H1 (cell line): Measurements from ENCODE around the gene SIRT5. TPM values are rescaled to one million over a fixed set of nuclear protein-coding genes. Genes with fewer than 3 reads are reported as not detected.
A peak's percentile ranks its signal among the peaks of the same experiment; 100 is the strongest.

Experiments
- CTCF ChIA-PET: fragments of 300-600 bp; sonication (Branson Sonifier 250); formaldehyde crosslinking; loops from one replicate; lab custom pipeline; 2021; ENCODE audit not compliant: partially characterized antibody; lab: Charles Lee
- POLR2A ChIA-PET: fragments of 300-600 bp; sonication (Branson Sonifier 250); formaldehyde crosslinking; loops from one replicate; lab custom pipeline; 2021; ENCODE audit warnings: inconsistent platforms; ENCODE audit not compliant: partially characterized antibody; lab: Charles Lee
- DNase-seq, 2 experiments: peaks; one replicate each; pipeline versions ENCODE4 v3.0.0 to v3.0.0-alpha.2; 2010 to 2022; ENCODE audit warnings: low spot score in 2 of 2, low read depth in 1 of 2, mixed read lengths in 1 of 2
- FAIRE-seq: peaks from 2 replicates; lab custom pipeline; 2011; peaks lifted over from hg19 to GRCh38; lab: Jason Lieb, UNC
- H2AFZ ChIP-seq: 2 replicates; pipeline ENCODE4 v1.8.1; 2012; ENCODE audit warnings: low read length, inconsistent platforms
- H2AK5ac ChIP-seq: 2 replicates; pipeline ENCODE4 v1.6.1; 2013; ENCODE audit warnings: low read depth, low read length
- H2BK120ac ChIP-seq: replicated peaks from 2 replicates; pipeline ENCODE3; 2013; ENCODE audit warnings: low read depth, low read length, inconsistent platforms
- H2BK12ac ChIP-seq: 2 replicates; pipeline ENCODE4 v1.6.1; 2013; ENCODE audit warnings: low read depth, low read length
- H2BK15ac ChIP-seq: 2 replicates; pipeline ENCODE4 v1.6.1; 2013; ENCODE audit warnings: low read length
- H2BK20ac ChIP-seq: 2 replicates; pipeline ENCODE4 v1.6.1; 2013; ENCODE audit warnings: low read length
- H2BK5ac ChIP-seq: 2 replicates; pipeline ENCODE4 v1.6.1; 2013; ENCODE audit warnings: low read depth, low read length
- H3K14ac ChIP-seq: 2 replicates; pipeline ENCODE4 v1.6.1; 2013; ENCODE audit warnings: inconsistent platforms; ENCODE audit not compliant: insufficient read length
- H3K18ac ChIP-seq: 2 replicates; pipeline ENCODE4 v1.6.1; 2013; ENCODE audit warnings: low read length; ENCODE audit errors: extremely low read depth
- H3K23ac ChIP-seq: 2 replicates; pipeline ENCODE4 v1.6.1; 2013; ENCODE audit warnings: inconsistent platforms; ENCODE audit not compliant: insufficient read length
- H3K23me2 ChIP-seq: 2 replicates; pipeline ENCODE4 v1.6.1; 2013; ENCODE audit warnings: low read depth, low read length
- H3K27ac ChIP-seq: 2 replicates; pipeline ENCODE4 v1.6.1; 2011; ENCODE audit warnings: low read depth, low read length, inconsistent platforms
- H3K27me3 ChIP-seq, 4 experiments: replicated peaks in 1 of 4; 1 replicate in 1 of 4; 2 replicates in 3 of 4; pipeline versions ENCODE4 v1.6.1 to v1.8.1; 2011 to 2013; ENCODE audit warnings: low read length in 3 of 4, mild to moderate bottlenecking in 3 of 4, inconsistent platforms in 2 of 4, mixed read lengths in 2 of 4, moderate library complexity in 1 of 4; ENCODE audit not compliant: control insufficient read depth in 3 of 4, insufficient read depth in 3 of 4; ENCODE audit errors: extremely low read depth in 1 of 4
- H3K36me3 ChIP-seq, 4 experiments: 2 replicates each; pipeline versions ENCODE4 v1.6.1 to v1.8.1; 2011 to 2013; ENCODE audit warnings: mild to moderate bottlenecking in 4 of 4, low read length in 3 of 4, moderate library complexity in 2 of 4, control low read depth in 1 of 4, inconsistent platforms in 1 of 4; ENCODE audit not compliant: insufficient read depth in 4 of 4, control insufficient read depth in 2 of 4
- H3K4ac ChIP-seq: replicated peaks from 2 replicates; pipeline ENCODE3; 2013; ENCODE audit warnings: low read length, low read depth, mixed read lengths, inconsistent platforms; ENCODE audit not compliant: insufficient read length
- H3K4me1 ChIP-seq, 4 experiments: replicated peaks in 1 of 4; 1 replicate in 1 of 4; 2 replicates in 3 of 4; pipeline versions ENCODE4 v1.6.1 to v1.8.1; 2011 to 2013; ENCODE audit warnings: low read length in 3 of 4, inconsistent platforms in 2 of 4, mixed read lengths in 1 of 4; ENCODE audit not compliant: insufficient read depth in 4 of 4, control insufficient read depth in 3 of 4
- H3K4me2 ChIP-seq, 2 experiments: 2 replicates each; pipeline versions ENCODE4 v1.6.1 to v1.8.1; 2011 to 2013; ENCODE audit warnings: low read depth in 2 of 2, low read length in 2 of 2, control low read depth in 1 of 2, inconsistent platforms in 1 of 2, mild to moderate bottlenecking in 1 of 2; ENCODE audit not compliant: insufficient read depth in 1 of 2
- H3K4me3 ChIP-seq, 4 experiments: fragments of 200-600, 300-600 bp in 1 of 4; sonication (generic), shearing (Covaris generic), sonication (Bioruptor Twin) in 1 of 4; 2 replicates each; pipeline versions ENCODE4 v1.5.1 to v1.8.1; 2011 to 2016; ENCODE audit warnings: low read length in 4 of 4, low read depth in 3 of 4, control low read depth in 2 of 4, inconsistent platforms in 2 of 4, mild to moderate bottlenecking in 2 of 4, mixed read lengths in 1 of 4, moderate library complexity in 1 of 4; ENCODE audit not compliant: insufficient read depth in 2 of 4; ENCODE audit errors: extremely low read depth in 1 of 4
- H3K56ac ChIP-seq: replicated peaks from 2 replicates; pipeline ENCODE3; 2013; ENCODE audit warnings: low read depth, mild to moderate bottlenecking, mixed read lengths, low read length, inconsistent platforms; ENCODE audit not compliant: insufficient read length
- H3K79me1 ChIP-seq: 2 replicates; pipeline ENCODE4 v1.6.1; 2013; ENCODE audit warnings: low read depth, low read length, control low read depth
- H3K79me2 ChIP-seq, 2 experiments: 2 replicates each; pipeline versions ENCODE4 v1.6.1 to v1.8.1; 2012 to 2013; ENCODE audit warnings: low read length in 2 of 2, mild to moderate bottlenecking in 2 of 2, inconsistent platforms in 1 of 2; ENCODE audit not compliant: insufficient read depth in 2 of 2, control insufficient read depth in 1 of 2
- H3K9ac ChIP-seq, 4 experiments: replicated peaks in 1 of 4; 1 replicate in 1 of 4; 2 replicates in 3 of 4; pipeline versions ENCODE4 v1.6.1 to v1.8.1; 2011 to 2013; ENCODE audit warnings: low read depth in 3 of 4, low read length in 3 of 4, control low read depth in 2 of 4, mild to moderate bottlenecking in 2 of 4, moderate library complexity in 2 of 4, inconsistent platforms in 1 of 4; ENCODE audit errors: extremely low read depth in 1 of 4
- H3K9me3 ChIP-seq, 2 experiments: 2 replicates each; pipeline versions ENCODE4 v1.6.1 to v1.8.1; 2012 to 2013; ENCODE audit warnings: mild to moderate bottlenecking in 2 of 2, moderate library complexity in 2 of 2, control low read depth in 1 of 2, inconsistent platforms in 1 of 2, low read depth in 1 of 2, low read length in 1 of 2, mixed read lengths in 1 of 2; ENCODE audit not compliant: insufficient read depth in 2 of 2
- H4K20me1 ChIP-seq, 2 experiments: replicated peaks in 1 of 2; 2 replicates each; pipeline versions ENCODE3 to v1.8.1; 2011 to 2013; ENCODE audit warnings: inconsistent platforms in 2 of 2, low read length in 2 of 2, mild to moderate bottlenecking in 1 of 2; ENCODE audit not compliant: insufficient read depth in 2 of 2, control insufficient read depth in 1 of 2
- H4K5ac ChIP-seq: 2 replicates; pipeline ENCODE4 v1.6.1; 2013; ENCODE audit warnings: low read length, low read depth, mixed read lengths, inconsistent platforms; ENCODE audit not compliant: insufficient read length
- H4K8ac ChIP-seq: 2 replicates; pipeline ENCODE4 v1.8.0; 2013; ENCODE audit warnings: mild to moderate bottlenecking, moderate library complexity, low read length, inconsistent platforms; ENCODE audit not compliant: insufficient read depth; ENCODE audit errors: extremely low read depth
- H4K91ac ChIP-seq: replicated peaks from 2 replicates; pipeline ENCODE3; 2013; ENCODE audit warnings: low read length, mixed read lengths, inconsistent platforms; ENCODE audit not compliant: insufficient read length
- ASH2L ChIP-seq: fragments of 200-600, 300-600 bp; sonication (generic); IDR thresholded peaks from one replicate; pipeline ENCODE4 v1.7.1; 2017; ENCODE audit warnings: low read length
- ATF3 ChIP-seq: IDR thresholded peaks from 2 replicates; pipeline ENCODE4 v1.6.1; 2011; ENCODE audit warnings: low read depth, mild to moderate bottlenecking, low read length; ENCODE audit not compliant: insufficient read depth
- EGR1 ChIP-seq: IDR thresholded peaks from 2 replicates; pipeline ENCODE4 v1.6.1; 2011; ENCODE audit warnings: low read depth, low read length, borderline replicate concordance
- EP300 ChIP-seq, 2 experiments: IDR thresholded peaks; 1 replicate in 1 of 2; 2 replicates in 1 of 2; pipeline ENCODE4 v1.6.1; 2011 to 2012; ENCODE audit warnings: low read depth in 2 of 2, low read length in 2 of 2, mild to moderate bottlenecking in 2 of 2, borderline replicate concordance in 1 of 2, inconsistent platforms in 1 of 2, moderate library complexity in 1 of 2
- KDM4A ChIP-seq: IDR thresholded peaks from one replicate; pipeline ENCODE4 v1.7.1; 2012; ENCODE audit warnings: low read depth, mild to moderate bottlenecking, moderate library complexity, low read length, inconsistent platforms; ENCODE audit not compliant: severe bottlenecking
- MAX ChIP-seq: IDR thresholded peaks from 2 replicates; pipeline ENCODE4 v1.6.1; 2012; ENCODE audit warnings: inconsistent platforms
- NRF1 ChIP-seq: IDR thresholded peaks from 2 replicates; pipeline ENCODE4 v1.6.1; 2011; ENCODE audit warnings: mild to moderate bottlenecking, low read depth, low read length, improper control_type of control experiment
- POU5F1 ChIP-seq: IDR thresholded peaks from 2 replicates; pipeline ENCODE4 v1.6.1; 2011; ENCODE audit warnings: low read depth, mild to moderate bottlenecking, low read length, moderate library complexity
- RAD21 ChIP-seq, 2 experiments: IDR thresholded peaks in 1 of 2; conservative IDR thresholded peaks in 1 of 2; 2 replicates each; pipeline ENCODE4 v1.6.1; 2011; ENCODE audit warnings: low read depth in 2 of 2, low read length in 2 of 2, improper control_type of control experiment in 1 of 2, inconsistent platforms in 1 of 2, mild to moderate bottlenecking in 1 of 2, moderate library complexity in 1 of 2
- SUZ12 ChIP-seq: fragments of 200-600 bp; sonication (generic); IDR thresholded peaks from 2 replicates; pipeline ENCODE4 v1.6.1; 2012; ENCODE audit warnings: mild to moderate bottlenecking, inconsistent platforms, low read length, moderate library complexity, mixed read lengths
- TBP ChIP-seq: IDR thresholded peaks from 2 replicates; pipeline ENCODE4 v1.6.1; 2011; ENCODE audit warnings: low read depth, low read length, improper control_type of control experiment
- TCF12 ChIP-seq: IDR thresholded peaks from 2 replicates; pipeline ENCODE4 v1.6.1; 2011; ENCODE audit warnings: low read depth, mild to moderate bottlenecking, low read length
- WGBS, 2 experiments: shearing (Covaris generic) in 1 of 2; methylation state at CpG; one replicate each; pipeline versions ENCODE4 v1.1.6 to v1.1.7; 2013 to 2015; ENCODE audit warnings: low lambda C conversion rate in 2 of 2, mixed read lengths in 2 of 2, inconsistent platforms in 1 of 2, low coverage in 1 of 2, missing lambda C conversion rate in 1 of 2; ENCODE audit not compliant: insufficient replicate concordance in 2 of 2, insufficient coverage in 1 of 2, insufficient read length in 1 of 2; ENCODE audit errors: extremely low coverage in 1 of 2, missing lambda C conversion rate in 1 of 2; 5-methylcytosine and 5-hydroxymethylcytosine counted together
- polyA plus RNA-seq, 7 experiments: library from polyadenylated mRNA; depleted of rRNA in 3 of 7; stranded (reverse) in 5 of 7; unstranded in 2 of 7; fragments of >200 nt in 5 of 7; fragments of 200-250 nt in 2 of 7; gene quantifications; 1 replicate in 5 of 7; 2 replicates in 1 of 7; 4 replicates in 1 of 7; pipeline versions ENCODE4 v1.2.1 to v1.2.3, GENCODE V29; 2011 to 2013; ENCODE audit warnings: missing spikeins in 2 of 7, mixed read lengths in 2 of 7
- total RNA-seq: library from RNA; stranded (reverse); fragmentation: NEBNext Ultra II Directional; extraction: Animal tissue kit (Norgen Biotek cat#: 25700); gene quantifications from 2 replicates; pipeline ENCODE4 v1.2.1, GENCODE V29; 2021

SIRT5 gene
- total and polyA plus RNA-seq, 2 of the 8 experiments (the other 6 are each of a cell fraction or from before 2014, with no cell fraction given): 7.4 to 14.7 TPM

GRCh38 chr6:13534536-13534935, 39.9 kb upstream of the SIRT5 start:
- FAIRE-seq (no peak), DNase-seq (no peak)
- ChIA-PET POLR2A (interaction anchor here (0.9 to 1.7 kb wide), 2 partner anchors 41 to 102 kb away, joined by 3 to 6 read pairs; no protein-coding TSS in a partner anchor), CTCF (interaction anchor here (0.8 to 1.2 kb wide), 3 partner anchors 22 to 71 kb away, joined by 3 to 4 read pairs (median 3); no protein-coding TSS in a partner anchor)
- no peak overlapping the region for H3K4ac ChIP-seq
- H3K79me2 ChIP-seq: no peaks in the 10 kb centered on the region
- no peaks in the 10 kb centered on the region for H3K79me1 ChIP-seq
- H2AFZ ChIP-seq: 0 out of 2 replicates have a peak overlapping the region, but pooled peaks have one; percentile 23
- no peak overlapping the region for H3K4me3 ChIP-seq
- peaks cover 5 to 12% (median 10%) of the 10 kb centered on the region in 4 experiments for H3K4me1 ChIP-seq
- no peak overlapping the region for H3K27ac ChIP-seq
- H3K27me3 ChIP-seq: no peaks in the 10 kb centered on the region
- H3K4me2 ChIP-seq: no peak overlapping the region
- H2BK20ac ChIP-seq: peak overlapping the region; percentile 81; the same call in 1 of the 2 replicates
- H3K9me3 ChIP-seq: no peaks in the 10 kb centered on the region
- H2AK5ac ChIP-seq: no peak overlapping the region
- H4K20me1 ChIP-seq: no peaks in the 10 kb centered on the region
- no peak overlapping the region for H3K23ac ChIP-seq
- peak overlapping the region; percentile 49 for H4K91ac ChIP-seq
- H4K8ac ChIP-seq: no peak overlapping the region
- H2BK5ac ChIP-seq: no peak overlapping the region; the same call in 1 of the 2 replicates
- no peak overlapping the region for H3K14ac ChIP-seq
- no peak overlapping the region for H2BK120ac ChIP-seq
- no peak overlapping the region for H2BK15ac ChIP-seq
- H2BK12ac ChIP-seq: peak overlapping the region; percentile 7; the same call in 1 of the 2 replicates
- no peak overlapping the region for H4K5ac ChIP-seq
- no peak overlapping the region for H3K18ac ChIP-seq
- H3K9ac ChIP-seq: no peak overlapping the region
- 86% methylated on average over 3 of the region's 3 CpGs; no CpG with 5 or more reads in 1 of the 2 experiments for WGBS, 2 experiments
- H3K36me3 ChIP-seq: no peaks in the 10 kb centered on the region
- H3K56ac ChIP-seq: no peak overlapping the region
- no peaks in the 10 kb centered on the region for H3K23me2 ChIP-seq
- TF ChIP-seq ASH2L: no peak
- TF ChIP-seq EP300 (IDR thresholded peaks at IDR 0.05; ENCODE audit: borderline replicate concordance in 1 of 2, low read depth in 2 of 2, low read length in 2 of 2): no peak
- no peak for TF ChIP-seq TBP
- TF ChIP-seq RAD21 (IDR thresholded peaks at IDR 0.05 in 1 of 2, conservative IDR thresholded peaks at IDR 0.05 in 1 of 2; ENCODE audit: low read depth in 2 of 2, low read length in 2 of 2): no peak
- no peak for TF ChIP-seq KDM4A
- TF ChIP-seq POU5F1: no peak
- no peak for TF ChIP-seq EGR1
- no peak for TF ChIP-seq ATF3
- TF ChIP-seq TCF12: no peak
- TF ChIP-seq MAX: no peak
- no peak for TF ChIP-seq SUZ12
- TF ChIP-seq NRF1: no peak
